ENCODE results near the gene MTRF1L.

- TF ChIP-seq CTCF (IDR thresholded peaks at IDR 0.05; ENCODE audit: control extremely low read depth in 1 of 3, insufficient read depth in 1 of 3, low read depth in 1 of 3, low read length in 3 of 3) (no peak), RNF2 (IDR thresholded peaks at IDR 0.05; ENCODE audit: borderline replicate concordance, low read depth, low read length, missing control alignments, poor library complexity, severe bottlenecking) (no peak), GTF2F1 (IDR thresholded peaks at IDR 0.05; ENCODE audit: borderline replicate concordance, low read depth, low read length) (no peak), EZH2 (IDR thresholded peaks at IDR 0.05; ENCODE audit: low read depth, low read length, severe bottlenecking) (no peak), SP1 (IDR thresholded peaks at IDR 0.05; ENCODE audit: low read depth, low read length) (no peak), BRCA1 (IDR thresholded peaks at IDR 0.05; ENCODE audit: low read depth, low read length) (no peak), EP300 (IDR thresholded peaks at IDR 0.05; ENCODE audit: borderline replicate concordance in 1 of 2, low read depth in 2 of 2, low read length in 2 of 2) (no peak), POLR2A (IDR thresholded peaks at IDR 0.05; ENCODE audit: control extremely low read depth in 1 of 2, low read depth in 2 of 2, low read length in 2 of 2) (no peak), JUND (IDR thresholded peaks at IDR 0.05; ENCODE audit: low read length) (no peak), JUN (IDR thresholded peaks at IDR 0.05; ENCODE audit: low read depth, low read length) (no peak), CBX5 (IDR thresholded peaks at IDR 0.05; ENCODE audit: low read depth, low read length) (no peak), PHF8 (conservative IDR thresholded peaks at IDR 0.05; ENCODE audit: low read depth, low read length) (no peak), SUZ12 (IDR thresholded peaks at IDR 0.05; ENCODE audit: low read length) (no peak)
- TF ChIP-seq, protein P1, sequence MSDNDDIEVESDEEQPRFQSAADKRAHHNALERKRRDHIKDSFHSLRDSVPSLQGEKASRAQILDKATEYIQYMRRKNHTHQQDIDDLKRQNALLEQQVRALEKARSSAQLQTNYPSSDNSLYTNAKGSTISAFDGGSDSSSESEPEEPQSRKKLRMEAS (IDR thresholded peaks at IDR 0.05) = no peak
Measured at GRCh38 chr6:152950240-152950639, 52.3 kb downstream of the MTRF1L start.

Data from H1 (cell line).